Neural progenitor cell (in vitro differentiated cells): ENCODE results near the gene YBEY.

Experiments
- CTCF ChIP-seq: fragments of 200-600 bp; sonication (generic); IDR thresholded peaks from 2 replicates; pipeline ENCODE4 v1.5.1; 2017; ENCODE audit warnings: antibody characterized with exemption, mild to moderate bottlenecking
- EZH2phosphoT487 ChIP-seq: fragments of 200-600 bp; sonication (generic); IDR thresholded peaks from 2 replicates; pipeline ENCODE4 v1.6.1; 2017; ENCODE audit warnings: antibody characterized with exemption

DNA sequence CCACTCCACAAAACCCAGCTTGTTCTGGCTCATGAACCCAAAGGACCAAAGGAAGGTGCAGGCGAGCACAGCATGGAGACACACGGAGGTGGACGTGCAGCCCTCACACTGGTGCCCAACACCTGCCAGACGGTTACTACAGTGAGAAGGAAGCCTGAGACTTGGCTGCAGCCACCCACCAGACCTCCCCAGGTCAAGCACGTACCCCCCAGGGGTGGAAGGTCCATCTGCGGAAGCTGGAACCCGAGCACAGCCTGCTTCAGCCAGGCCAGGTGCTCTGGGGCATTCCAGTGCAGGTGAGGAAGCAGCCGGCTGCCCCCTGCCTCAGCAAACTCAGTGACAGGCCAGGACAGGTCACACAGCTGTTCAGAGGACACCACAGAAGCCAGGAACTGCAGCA lies 41.5 kb upstream of the YBEY start:
- TF ChIP-seq CTCF (no peak), EZH2phosphoT487 (no peak)
